Measurements from ENCODE around the gene FLAD1.
A peak's percentile ranks its signal among the peaks of the same experiment; 100 is the strongest.

The FLAD1 gene

DNA sequence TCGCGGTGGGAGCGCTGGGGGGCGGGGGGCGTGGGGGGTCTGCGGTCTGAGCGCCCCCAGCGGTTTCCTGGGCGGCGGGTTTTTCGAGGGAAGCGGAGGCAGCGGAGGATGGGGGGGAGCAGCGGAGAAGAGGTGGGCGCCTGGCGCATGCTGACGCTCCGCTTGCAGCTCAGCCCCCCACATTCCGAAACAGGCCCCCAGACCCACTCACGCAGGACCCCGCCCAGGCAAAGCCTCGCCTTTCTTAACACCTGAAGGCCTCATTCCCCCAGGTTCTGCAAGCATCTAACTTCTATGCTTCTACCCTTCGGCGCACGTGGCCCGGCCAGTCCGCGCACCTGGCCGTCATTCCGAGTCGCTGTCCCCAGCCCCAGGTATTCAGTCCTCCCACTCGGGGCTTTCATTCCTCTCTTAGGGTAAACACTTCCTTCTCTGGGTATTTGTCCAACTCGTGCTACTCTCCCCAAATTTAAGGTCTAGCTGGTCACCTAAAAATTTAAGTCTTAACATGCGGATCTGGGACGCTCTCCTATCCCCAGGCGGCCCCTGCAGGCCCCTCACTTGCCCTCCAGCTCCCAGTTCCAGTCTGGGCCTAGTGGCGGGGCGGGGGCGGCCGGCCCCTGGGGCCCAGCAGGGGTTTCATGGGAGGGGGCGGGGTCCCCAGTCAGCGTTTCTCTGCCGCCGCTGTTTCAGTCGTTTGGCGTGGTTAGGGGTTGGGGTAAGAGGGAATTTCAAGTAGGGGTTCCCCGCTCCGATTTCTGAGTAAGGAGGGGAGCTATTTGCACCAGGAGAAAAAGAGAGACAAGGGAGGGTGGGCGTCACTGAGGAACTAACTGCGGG is 16.6 kb downstream of the FLAD1 start:
- peak; percentile 89 for DNase-seq (ENCODE audit: low read depth)

DNA sequence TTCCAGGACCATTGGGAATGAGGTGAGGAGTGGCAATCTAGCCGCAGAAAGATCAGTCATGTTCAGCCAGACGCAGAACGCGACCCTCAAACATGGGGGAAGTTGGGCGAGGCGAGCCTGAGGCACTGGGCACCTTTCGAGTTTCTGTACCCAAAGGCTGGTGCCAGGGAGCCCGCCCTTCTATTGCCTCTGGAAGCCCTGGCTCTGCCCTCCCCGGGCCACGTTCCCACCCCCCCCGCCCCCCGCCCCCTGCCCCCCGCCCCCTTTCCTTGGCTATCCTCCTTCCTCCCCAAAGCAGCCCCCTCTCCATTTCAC is 17.2 kb downstream of the FLAD1 start:
- peak overlapping the region; percentile 80 for H3K4me3 ChIP-seq (ENCODE audit: low read depth, low read length)
- DNase-seq (ENCODE audit: low read depth) = no peak
- TF ChIP-seq, protein P1, sequence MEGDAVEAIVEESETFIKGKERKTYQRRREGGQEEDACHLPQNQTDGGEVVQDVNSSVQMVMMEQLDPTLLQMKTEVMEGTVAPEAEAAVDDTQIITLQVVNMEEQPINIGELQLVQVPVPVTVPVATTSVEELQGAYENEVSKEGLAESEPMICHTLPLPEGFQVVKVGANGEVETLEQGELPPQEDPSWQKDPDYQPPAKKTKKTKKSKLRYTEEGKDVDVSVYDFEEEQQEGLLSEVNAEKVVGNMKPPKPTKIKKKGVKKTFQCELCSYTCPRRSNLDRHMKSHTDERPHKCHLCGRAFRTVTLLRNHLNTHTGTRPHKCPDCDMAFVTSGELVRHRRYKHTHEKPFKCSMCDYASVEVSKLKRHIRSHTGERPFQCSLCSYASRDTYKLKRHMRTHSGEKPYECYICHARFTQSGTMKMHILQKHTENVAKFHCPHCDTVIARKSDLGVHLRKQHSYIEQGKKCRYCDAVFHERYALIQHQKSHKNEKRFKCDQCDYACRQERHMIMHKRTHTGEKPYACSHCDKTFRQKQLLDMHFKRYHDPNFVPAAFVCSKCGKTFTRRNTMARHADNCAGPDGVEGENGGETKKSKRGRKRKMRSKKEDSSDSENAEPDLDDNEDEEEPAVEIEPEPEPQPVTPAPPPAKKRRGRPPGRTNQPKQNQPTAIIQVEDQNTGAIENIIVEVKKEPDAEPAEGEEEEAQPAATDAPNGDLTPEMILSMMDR (IDR thresholded peaks at IDR 0.05; ENCODE audit: low read depth, low read length) = no peak
- no peak for TF ChIP-seq POLR2A (IDR thresholded peaks at IDR 0.05; ENCODE audit: extremely low read depth, insufficient read length)
- TF ChIP-seq, protein P2, sequence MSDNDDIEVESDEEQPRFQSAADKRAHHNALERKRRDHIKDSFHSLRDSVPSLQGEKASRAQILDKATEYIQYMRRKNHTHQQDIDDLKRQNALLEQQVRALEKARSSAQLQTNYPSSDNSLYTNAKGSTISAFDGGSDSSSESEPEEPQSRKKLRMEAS (IDR thresholded peaks at IDR 0.05; ENCODE audit: low read depth, low read length) = no peak
- TF ChIP-seq MYC (IDR thresholded peaks at IDR 0.05; ENCODE audit: low read depth, low read length) = 0 out of 2 replicates have a peak, but pooled peaks have one; percentile 4

More for the DNA sequence above, 16.6 kb downstream of the FLAD1 start:
- H3K4me3 ChIP-seq (ENCODE audit: low read depth, low read length) = peak overlapping the region; percentile 80
- TF ChIP-seq MYC (IDR thresholded peaks at IDR 0.05; ENCODE audit: low read depth, low read length) = peak; percentile 96
- TF ChIP-seq, protein P1 (IDR thresholded peaks at IDR 0.05; ENCODE audit: low read depth, low read length) = no peak
- TF ChIP-seq POLR2A (IDR thresholded peaks at IDR 0.05; ENCODE audit: extremely low read depth, insufficient read length) = peak; percentile 68
- TF ChIP-seq, protein P2 (IDR thresholded peaks at IDR 0.05; ENCODE audit: low read depth, low read length) = peak; percentile 96

DNA sequence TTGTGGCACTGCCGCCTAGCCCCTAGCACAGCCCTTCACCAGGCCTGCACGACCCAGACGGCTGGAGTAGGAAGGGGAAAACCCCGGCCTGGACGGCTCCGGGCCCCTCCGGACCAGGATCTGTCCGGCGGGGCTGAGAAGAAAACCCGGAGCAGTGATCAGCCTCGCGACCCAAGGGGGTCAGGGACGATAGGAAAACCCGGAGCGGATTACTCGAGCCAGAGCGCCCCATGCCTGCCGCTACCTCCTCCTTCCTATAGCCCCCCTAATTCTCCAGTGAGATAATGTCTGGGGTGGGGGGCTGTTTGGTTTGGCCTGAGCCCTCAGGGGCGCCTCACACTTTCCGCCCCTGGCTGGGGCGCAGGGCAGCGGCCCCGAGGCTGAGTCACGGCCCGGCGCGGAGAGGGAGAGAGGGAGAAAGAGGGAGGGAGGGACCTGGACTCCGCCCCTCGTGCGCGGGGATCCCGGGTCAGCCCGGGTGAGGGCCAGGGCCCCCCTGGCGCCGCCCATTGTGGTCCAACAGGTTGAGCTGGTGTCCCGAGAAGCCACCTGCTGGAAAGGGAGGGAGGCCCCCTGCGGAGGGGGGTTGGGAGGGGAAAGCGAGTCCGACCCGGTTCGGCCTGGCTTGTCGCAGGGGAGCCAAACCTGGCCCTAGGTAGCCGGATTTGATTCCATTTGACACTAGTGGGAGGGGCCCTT is 17.7 kb downstream of the FLAD1 start:
- peak overlapping the region; percentile 80 for H3K4me3 ChIP-seq (ENCODE audit: low read depth, low read length)
- DNase-seq (ENCODE audit: low read depth) = peak; percentile 94
- TF ChIP-seq MYC (IDR thresholded peaks at IDR 0.05; ENCODE audit: low read depth, low read length) (peak; percentile 58), POLR2A (IDR thresholded peaks at IDR 0.05; ENCODE audit: extremely low read depth, insufficient read length) (peak; percentile 38)
- TF ChIP-seq, protein P1 (IDR thresholded peaks at IDR 0.05; ENCODE audit: low read depth, low read length) = no peak
- TF ChIP-seq, protein P2 (IDR thresholded peaks at IDR 0.05; ENCODE audit: low read depth, low read length) = peak; percentile 44; the same call in 1 of the 2 replicates

DNA sequence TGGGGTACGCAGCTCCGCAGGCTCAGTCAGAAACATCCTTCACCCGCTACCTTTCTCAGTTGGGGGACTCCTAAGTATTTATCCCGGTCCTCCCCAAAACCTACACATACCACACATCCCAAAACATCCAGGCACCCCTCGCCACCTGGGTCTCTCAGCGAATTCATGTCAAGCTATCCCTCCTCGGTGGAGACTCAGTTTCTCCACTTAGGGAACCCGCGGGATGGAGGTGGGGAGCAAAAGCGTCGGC is 18.2 kb downstream of the FLAD1 start:
- DNase-seq (ENCODE audit: low read depth) = no peak
- TF ChIP-seq MYC (IDR thresholded peaks at IDR 0.05; ENCODE audit: low read depth, low read length) (no peak), POLR2A (IDR thresholded peaks at IDR 0.05; ENCODE audit: extremely low read depth, insufficient read length) (no peak)
- TF ChIP-seq, protein P2 (IDR thresholded peaks at IDR 0.05; ENCODE audit: low read depth, low read length) = no peak
- TF ChIP-seq, protein P1 (IDR thresholded peaks at IDR 0.05; ENCODE audit: low read depth, low read length) = no peak
- peak overlapping the region; percentile 80 for H3K4me3 ChIP-seq (ENCODE audit: low read depth, low read length)

DNA sequence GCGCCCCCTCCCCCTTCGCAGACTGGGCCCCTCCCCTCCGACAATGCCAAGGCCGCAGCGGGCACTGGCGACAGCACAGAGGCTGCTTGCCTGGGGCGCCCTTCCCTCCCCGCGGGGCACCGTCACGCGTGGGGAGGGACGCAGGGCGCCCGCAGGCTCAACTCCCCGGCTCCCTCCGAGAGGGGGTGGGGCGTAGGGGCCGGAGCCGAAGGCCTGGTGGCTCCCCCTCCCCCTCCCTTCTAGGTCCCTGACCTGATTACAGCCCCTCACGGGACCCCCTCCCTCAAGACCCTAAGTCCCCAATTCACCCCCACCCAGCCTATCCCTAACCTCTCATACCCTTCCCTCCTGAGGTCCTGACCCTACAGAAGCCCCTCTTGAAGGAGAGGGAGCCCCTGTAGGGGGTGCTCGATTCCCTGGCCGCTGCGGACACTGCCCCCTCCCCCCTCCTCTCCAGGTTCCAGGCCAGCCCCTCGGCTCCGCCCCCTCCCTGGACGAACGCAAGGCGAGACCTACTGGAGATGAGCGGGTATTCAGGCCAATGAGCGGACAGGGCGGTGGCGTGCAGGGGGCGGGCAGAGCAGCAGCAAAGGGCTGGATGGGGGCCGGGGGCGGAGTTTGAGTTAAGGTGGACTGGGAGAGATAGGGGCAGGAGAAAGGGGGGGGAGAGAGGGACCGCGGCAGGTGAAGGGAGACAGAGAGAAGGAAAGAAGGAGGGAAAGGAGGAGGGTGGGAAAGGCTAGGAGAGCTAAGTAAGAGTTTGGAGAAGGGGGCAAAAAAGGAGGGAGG is 18.7 kb downstream of the FLAD1 start:
- TF ChIP-seq MYC (IDR thresholded peaks at IDR 0.05; ENCODE audit: low read depth, low read length) = no peak; the same call in 1 of the 2 replicates
- TF ChIP-seq, protein P1 (IDR thresholded peaks at IDR 0.05; ENCODE audit: low read depth, low read length) = peak; percentile 59
- H3K4me3 ChIP-seq (ENCODE audit: low read depth, low read length) = peak overlapping the region; percentile 80
- peak; percentile 99 for DNase-seq (ENCODE audit: low read depth)
